HCT116 (cell line): Measurements from ENCODE around the gene ANKRD40CL. TPM values are rescaled to one million over a fixed set of nuclear protein-coding genes. Genes with fewer than 3 reads are reported as not detected.

ENCODE experiments used
- ATAC-seq: fragments of 200-7000 bp; cut with Tn5 transposase; 2 replicates; pipeline ENCODE4 v1.9.1; 2020; ENCODE audit warnings: mild to moderate bottlenecking, moderate library complexity
- BruUV-seq: library from RNA; stranded (reverse); fragments of 400-500 nt; replicated peaks from 2 replicates; lab custom pipeline; 2021; lab: Mats Ljungman, UMichigan
- CTCF ChIA-PET: fragments of 300-600 bp; sonication (Branson Sonifier 250); formaldehyde crosslinking; loops from one replicate; lab custom pipeline; 2021; ENCODE audit warnings: antibody characterized with exemption; lab: Charles Lee
- POLR2A ChIA-PET: fragments of 300-600, 350-600 bp; sonication (Branson Sonifier 250); formaldehyde crosslinking; loops from one replicate; lab custom pipeline; 2021; ENCODE audit warnings: antibody characterized with exemption; lab: Charles Lee
- RAD21 ChIA-PET, 2 experiments: fragments of 300-600 bp; sonication (Branson Sonifier 250); formaldehyde crosslinking; loops; one replicate each; lab custom pipeline; 2023; ENCODE audit warnings: low total read pairs in 2 of 2; ENCODE audit not compliant: uncharacterized antibody in 2 of 2, unreplicated experiment in 2 of 2, low non-redundant PET in 1 of 2; lab: Charles Lee
- DNase-seq: peaks from one replicate; pipeline ENCODE4 v3.0.0-alpha.2; 2010; ENCODE audit warnings: low read depth, low spot score
- H2AFZ ChIP-seq: fragments of 200-600 bp; shearing (Covaris generic), sonication (generic); 2 replicates; pipeline ENCODE4 v1.6.1; 2017; ENCODE audit warnings: low read depth, mixed run types, mixed read lengths, antibody characterized with exemption, low read length; ENCODE audit not compliant: poor library complexity, severe bottlenecking
- H3K27ac ChIP-seq: 2 replicates; pipeline ENCODE4 v1.5.1; 2012; ENCODE audit warnings: low read depth, low read length
- H3K27me3 ChIP-seq: fragments of 200-600 bp; sonication (generic); 2 replicates; pipeline ENCODE4 v1.6.1; 2016; ENCODE audit warnings: mixed run types, low read length, mixed read lengths; ENCODE audit not compliant: insufficient read depth
- H3K36me3 ChIP-seq, 2 experiments: fragments of 200-500 bp in 1 of 2; fragments of 200-600 bp in 1 of 2; sonication (Bioruptor generic) in 1 of 2; sonication (generic) in 1 of 2; 2 replicates each; pipeline versions ENCODE4 v1.5.1 to v1.6.1; 2014 to 2016; ENCODE audit warnings: low read length in 2 of 2, inconsistent platforms in 1 of 2, mixed read lengths in 1 of 2, mixed run types in 1 of 2; ENCODE audit not compliant: insufficient read depth in 2 of 2, control insufficient read depth in 1 of 2
- H3K4me1 ChIP-seq, 2 experiments: fragments of 200-600 bp in 1 of 2; sonication (generic) in 1 of 2; 2 replicates each; pipeline versions ENCODE4 v1.5.1 to v1.6.1; 2012 to 2017; ENCODE audit warnings: low read length in 2 of 2, inconsistent platforms in 1 of 2, mild to moderate bottlenecking in 1 of 2, mixed read lengths in 1 of 2, mixed run types in 1 of 2, moderate library complexity in 1 of 2; ENCODE audit not compliant: insufficient read depth in 2 of 2, control insufficient read depth in 1 of 2
- H3K4me2 ChIP-seq: fragments of 200-600 bp; sonication (generic); 2 replicates; pipeline ENCODE4 v1.6.1; 2017; ENCODE audit warnings: mixed run types, low read length, mixed read lengths
- H3K4me3 ChIP-seq, 2 experiments: fragments of 200-600 bp in 1 of 2; sonication (generic) in 1 of 2; replicated peaks in 1 of 2; 2 replicates each; pipeline ENCODE4 v1.5.1; 2011 to 2016; ENCODE audit warnings: low read length in 2 of 2, control low read depth in 1 of 2, low read depth in 1 of 2, mild to moderate bottlenecking in 1 of 2, mixed read lengths in 1 of 2, mixed run types in 1 of 2
- H3K79me2 ChIP-seq: fragments of 200-600 bp; sonication (generic); 2 replicates; pipeline ENCODE4 v1.6.1; 2017; ENCODE audit warnings: mild to moderate bottlenecking, mixed run types, low read length, moderate library complexity, mixed read lengths; ENCODE audit not compliant: insufficient read depth
- H3K9ac ChIP-seq: fragments of 200-600 bp; sonication (generic); 2 replicates; pipeline ENCODE4 v1.6.1; 2016; ENCODE audit warnings: low read length, mixed read lengths
- H3K9me2 ChIP-seq: fragments of 200-600 bp; sonication (generic), shearing (Covaris generic); 2 replicates; pipeline ENCODE4 v1.6.1; 2017; ENCODE audit warnings: mixed run types, mild to moderate bottlenecking, moderate library complexity; ENCODE audit not compliant: insufficient read depth
- H3K9me3 ChIP-seq, 2 experiments: fragments of 200-500 bp in 1 of 2; fragments of 200-600 bp in 1 of 2; sonication (Bioruptor generic) in 1 of 2; sonication (generic) in 1 of 2; 2 replicates each; pipeline ENCODE4 v1.6.1; 2014 to 2017; ENCODE audit warnings: low read length in 2 of 2, mixed read lengths in 2 of 2, inconsistent platforms in 1 of 2, low read depth in 1 of 2, mild to moderate bottlenecking in 1 of 2, mixed run types in 1 of 2, moderate library complexity in 1 of 2; ENCODE audit not compliant: control insufficient read depth in 1 of 2, insufficient read depth in 1 of 2
- H4K20me1 ChIP-seq: fragments of 200-600 bp; sonication (generic), shearing (Covaris generic); 2 replicates; pipeline ENCODE4 v1.6.1; 2017; ENCODE audit warnings: mixed run types, mild to moderate bottlenecking, moderate library complexity; ENCODE audit not compliant: insufficient read depth
- EGR1 ChIP-seq: IDR thresholded peaks from 2 replicates; pipeline ENCODE4 v1.6.1; 2012; ENCODE audit warnings: low read depth
- ELF1 ChIP-seq: IDR thresholded peaks from 2 replicates; pipeline ENCODE4 v1.6.1; 2012; ENCODE audit warnings: low read depth, borderline replicate concordance
- POLR2A ChIP-seq: IDR thresholded peaks from 2 replicates; pipeline ENCODE4 v1.7.0; 2011; ENCODE audit warnings: borderline replicate concordance; ENCODE audit not compliant: insufficient read depth, insufficient read length; ENCODE audit errors: extremely low read depth
- ZNF274 ChIP-seq: fragments of 200-500 bp; sonication (Bioruptor generic); IDR thresholded peaks from 2 replicates; pipeline ENCODE4 v1.6.1; 2014; ENCODE audit warnings: mild to moderate bottlenecking, low read depth, low read length, inconsistent platforms
- intact Hi-C: fragments of 100-400 bp; cut with micrococcal nuclease; formaldehyde crosslinking; loops from 2 replicates; pipeline ENCODE4 v1.10.0; 2022
- total RNA-seq: library from RNA; stranded (reverse); gene quantifications from one replicate; pipeline ENCODE4 v1.2.1, GENCODE V29; 2021; ENCODE audit not compliant: unreplicated experiment
- TF ChIP-seq, protein P1 (sequence below): IDR thresholded peaks from 2 replicates; pipeline ENCODE4 v1.6.1; 2012; ENCODE audit warnings: low read depth

Gene ANKRD40CL
- total RNA-seq, 1 experiment from 2014 or later = 0.57 TPM

DNA sequence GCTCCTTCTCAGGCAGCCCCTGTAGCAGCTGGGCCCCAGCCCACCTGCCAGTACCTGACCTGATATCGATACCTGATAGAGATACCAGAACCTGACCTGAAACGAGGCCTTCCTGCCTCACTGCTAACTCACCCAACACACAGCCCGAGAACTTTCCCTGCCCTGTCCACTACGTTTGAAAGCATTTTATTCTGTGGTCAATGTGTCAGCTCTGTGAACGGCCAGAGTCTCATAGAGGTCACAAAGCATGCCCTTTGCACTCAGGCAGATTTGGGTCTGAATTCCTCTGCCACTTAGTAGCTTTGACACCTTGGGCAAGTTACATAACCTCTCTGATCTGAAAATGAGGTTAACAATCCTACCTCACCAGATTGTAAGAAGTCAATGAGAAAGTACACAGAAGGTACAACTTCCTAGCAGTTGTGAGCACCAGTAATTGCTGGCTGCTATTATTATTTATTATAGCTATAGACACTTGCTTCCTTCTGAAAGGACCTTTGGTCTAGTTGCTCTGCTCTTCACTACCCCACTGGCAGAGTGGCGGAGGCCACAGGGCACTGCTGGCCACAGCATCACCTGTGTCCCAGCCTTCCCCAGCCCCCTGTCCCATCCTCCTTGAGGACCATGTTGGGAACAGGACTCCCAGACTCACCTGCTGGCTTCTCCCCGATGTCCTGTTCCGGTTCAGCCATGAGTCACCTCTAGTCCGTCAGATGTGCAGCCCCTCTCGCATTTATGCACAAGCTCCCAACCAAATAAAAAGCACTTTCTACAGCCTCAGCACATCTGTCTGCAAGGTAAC, 895 bp downstream of the ANKRD40CL start:
- Histone ChIP-seq H3K9ac (no peak overlapping the region), H3K27ac (no peak overlapping the region), H3K79me2 (no peaks in the 10 kb centered on the region), H3K27me3 (no peaks in the 10 kb centered on the region), H3K9me2 (no peaks in the 10 kb centered on the region), H2AFZ (no peak overlapping the region), H3K36me3 (no peaks in the 10 kb centered on the region), H3K4me2 (no peak overlapping the region), H3K4me3 (no peak overlapping the region), H3K4me1 (peaks cover 10 to 12% of the 10 kb centered on the region in 2 experiments; a peak in 3 of 4 replicates)
- no peak for DNase-seq
- ChIA-PET RAD21 (no interaction called here), CTCF (no interaction called here)
- BruUV-seq = no TSS peak
- no peak for TF ChIP-seq ZNF274
- TF ChIP-seq, all 23 proteins: peak for 0
- POLR2A ChIA-PET = no interaction called here
- Histone ChIP-seq H3K9me3 (no peaks in the 10 kb centered on the region), H4K20me1 (no peaks in the 10 kb centered on the region)
- ATAC-seq = no peak
- intact Hi-C loops = no loop called here

DNA sequence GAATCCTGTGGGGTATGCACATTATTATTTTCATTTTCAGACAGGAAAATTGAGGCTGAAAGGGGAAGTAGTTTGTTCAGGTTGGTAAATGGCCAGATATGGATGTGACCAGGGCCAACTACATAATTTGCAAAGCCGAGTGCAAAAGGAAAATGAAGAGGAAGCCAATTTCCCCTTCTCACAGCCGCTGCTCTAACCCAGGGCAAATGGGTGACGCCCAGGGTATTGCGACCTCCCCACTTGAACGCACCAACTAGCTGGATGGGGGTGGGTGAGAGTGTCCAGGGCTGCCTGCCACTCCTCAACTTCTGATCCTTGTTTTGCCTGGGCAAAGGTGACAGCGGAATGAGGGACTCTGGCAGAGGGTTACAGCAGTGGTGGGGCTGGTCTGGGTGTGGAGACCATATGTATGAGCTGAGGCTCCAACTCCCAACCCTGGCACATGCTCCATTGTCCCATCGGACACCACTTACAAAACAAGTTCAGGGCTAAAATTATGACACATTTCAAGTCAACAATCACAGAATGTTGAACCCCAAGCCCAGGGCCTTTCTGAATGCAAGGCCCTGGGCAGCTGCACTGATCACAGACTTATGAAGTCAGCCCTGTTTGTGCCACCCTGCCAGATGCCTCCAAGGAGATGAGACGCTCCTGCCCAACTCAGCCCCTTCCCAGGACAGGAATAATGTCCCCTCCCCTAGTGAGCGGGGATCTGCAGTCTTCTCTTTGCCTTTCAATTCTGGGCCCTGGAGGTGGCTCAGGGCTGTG, 1.7 kb downstream of the ANKRD40CL start:
- Histone ChIP-seq H3K79me2 (no peaks in the 10 kb centered on the region), H3K27ac (no peak overlapping the region), H3K4me1 (peaks cover 10 to 12% of the 10 kb centered on the region in 2 experiments; a peak in 3 of 4 replicates), H3K36me3 (no peaks in the 10 kb centered on the region), H3K9ac (no peak overlapping the region), H4K20me1 (no peaks in the 10 kb centered on the region), H3K4me3 (no peak overlapping the region), H3K9me3 (no peaks in the 10 kb centered on the region), H3K27me3 (no peaks in the 10 kb centered on the region), H2AFZ (no peak overlapping the region), H3K9me2 (no peaks in the 10 kb centered on the region)
- POLR2A ChIA-PET = no interaction called here
- BruUV-seq = no TSS peak
- DNase-seq = no peak
- CTCF ChIA-PET = no interaction called here
- intact Hi-C loops = no loop called here
- RAD21 ChIA-PET = no interaction called here
- ATAC-seq = no peak
- TF ChIP-seq EGR1 = no peak
- no peak for TF ChIP-seq POLR2A
- TF ChIP-seq, protein P1, sequence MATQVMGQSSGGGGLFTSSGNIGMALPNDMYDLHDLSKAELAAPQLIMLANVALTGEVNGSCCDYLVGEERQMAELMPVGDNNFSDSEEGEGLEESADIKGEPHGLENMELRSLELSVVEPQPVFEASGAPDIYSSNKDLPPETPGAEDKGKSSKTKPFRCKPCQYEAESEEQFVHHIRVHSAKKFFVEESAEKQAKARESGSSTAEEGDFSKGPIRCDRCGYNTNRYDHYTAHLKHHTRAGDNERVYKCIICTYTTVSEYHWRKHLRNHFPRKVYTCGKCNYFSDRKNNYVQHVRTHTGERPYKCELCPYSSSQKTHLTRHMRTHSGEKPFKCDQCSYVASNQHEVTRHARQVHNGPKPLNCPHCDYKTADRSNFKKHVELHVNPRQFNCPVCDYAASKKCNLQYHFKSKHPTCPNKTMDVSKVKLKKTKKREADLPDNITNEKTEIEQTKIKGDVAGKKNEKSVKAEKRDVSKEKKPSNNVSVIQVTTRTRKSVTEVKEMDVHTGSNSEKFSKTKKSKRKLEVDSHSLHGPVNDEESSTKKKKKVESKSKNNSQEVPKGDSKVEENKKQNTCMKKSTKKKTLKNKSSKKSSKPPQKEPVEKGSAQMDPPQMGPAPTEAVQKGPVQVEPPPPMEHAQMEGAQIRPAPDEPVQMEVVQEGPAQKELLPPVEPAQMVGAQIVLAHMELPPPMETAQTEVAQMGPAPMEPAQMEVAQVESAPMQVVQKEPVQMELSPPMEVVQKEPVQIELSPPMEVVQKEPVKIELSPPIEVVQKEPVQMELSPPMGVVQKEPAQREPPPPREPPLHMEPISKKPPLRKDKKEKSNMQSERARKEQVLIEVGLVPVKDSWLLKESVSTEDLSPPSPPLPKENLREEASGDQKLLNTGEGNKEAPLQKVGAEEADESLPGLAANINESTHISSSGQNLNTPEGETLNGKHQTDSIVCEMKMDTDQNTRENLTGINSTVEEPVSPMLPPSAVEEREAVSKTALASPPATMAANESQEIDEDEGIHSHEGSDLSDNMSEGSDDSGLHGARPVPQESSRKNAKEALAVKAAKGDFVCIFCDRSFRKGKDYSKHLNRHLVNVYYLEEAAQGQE = no peak
- TF ChIP-seq ELF1 = no peak
- TF ChIP-seq, all 23 proteins: peak for 0
- no peak overlapping the region for H3K4me2 ChIP-seq
